Femur (tissue), 1 donor: ENCODE results near the gene ZNF101.

Experiments used
- DNase-seq: peaks from one replicate; pipeline ENCODE4 v3.0.0-alpha.2; 2017

Gene ZNF101

DNA sequence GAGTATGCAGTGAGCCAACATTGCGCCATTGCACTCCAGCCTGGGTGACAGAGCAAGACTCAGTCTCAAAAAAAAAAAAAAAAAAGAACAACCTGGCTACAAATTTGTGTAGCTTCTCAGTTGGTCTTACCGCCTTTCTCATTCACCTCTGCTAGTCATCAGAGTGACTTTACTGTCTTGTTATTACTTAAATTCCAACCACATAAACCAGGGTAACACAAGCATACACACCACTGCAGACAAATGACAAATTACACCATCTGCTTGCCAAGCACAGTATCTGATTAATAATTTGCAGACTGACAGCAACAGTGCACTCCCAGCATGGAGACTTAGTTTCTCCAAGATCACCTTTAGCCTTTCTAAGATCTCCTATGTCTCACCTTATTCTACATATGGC, 53.3 kb downstream of the ZNF101 start:
- DNase-seq = no peak

DNA sequence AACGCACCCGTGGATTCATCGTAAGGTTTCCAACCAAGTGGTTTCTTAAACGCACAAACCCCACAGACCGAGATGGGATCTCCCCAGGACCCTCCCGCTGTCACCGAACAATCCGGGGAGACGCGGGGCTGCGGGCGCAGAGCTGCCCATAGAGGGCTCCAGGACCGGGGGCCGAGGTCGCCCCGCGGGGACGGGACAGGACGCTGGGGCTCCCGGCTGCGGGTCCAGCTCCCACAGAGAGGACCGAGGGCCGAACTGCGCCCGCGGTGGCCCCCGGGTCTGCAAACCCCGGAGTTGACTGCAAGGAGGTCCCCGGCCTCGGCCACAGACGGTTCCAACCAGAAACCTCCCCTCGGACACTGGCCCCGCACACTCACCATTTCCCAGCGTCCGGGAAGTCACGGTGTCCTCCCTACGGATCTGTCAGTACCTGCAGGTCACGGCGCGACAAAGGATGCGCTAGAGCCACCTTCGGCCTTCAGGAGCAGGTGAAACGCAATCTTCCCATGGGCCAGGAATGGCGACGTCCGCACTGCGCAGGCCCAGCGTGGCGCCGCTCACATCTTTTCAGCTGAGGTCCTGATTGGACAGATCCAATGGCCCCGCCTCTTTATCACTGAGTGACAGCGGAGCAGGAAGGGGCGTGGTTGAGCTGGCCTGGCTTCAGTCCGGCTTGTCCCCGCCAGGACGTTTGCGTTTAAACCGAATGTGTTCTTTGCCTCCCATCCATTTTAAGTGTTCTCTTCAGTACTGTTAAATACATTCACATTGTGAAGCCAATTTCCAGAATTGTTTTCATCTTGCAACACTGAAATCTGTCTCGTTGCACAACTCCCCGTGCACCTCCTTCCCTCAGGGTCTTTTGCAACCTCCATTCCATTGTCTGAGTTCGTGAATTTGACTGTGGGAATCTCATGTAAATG, 64.2 kb downstream of the ZNF101 start, which contains the start of gene ZNF14:
ZNF14 (minus strand) TSS at position 534 of the 923 bp plus-strand sequence; CDS start at position 380, 154 bp downstream.
- DNase-seq = peak; percentile 95
